GM19043 (cell line): ENCODE measurements around the gene KRTAP5-8.
"Not testable (repeated sequence)": the region's sequence is repeated elsewhere in the genome, so short reads cannot be mapped to it uniquely, and the experiment has no call there.

ENCODE experiments used
- ATAC-seq: cut with Tn5 transposase; IDR thresholded peaks from one replicate; pipeline ENCODE4 v1.9.1; 2021; ENCODE audit warnings: low read depth; ENCODE audit not compliant: unreplicated experiment

The KRTAP5-8 gene

DNA sequence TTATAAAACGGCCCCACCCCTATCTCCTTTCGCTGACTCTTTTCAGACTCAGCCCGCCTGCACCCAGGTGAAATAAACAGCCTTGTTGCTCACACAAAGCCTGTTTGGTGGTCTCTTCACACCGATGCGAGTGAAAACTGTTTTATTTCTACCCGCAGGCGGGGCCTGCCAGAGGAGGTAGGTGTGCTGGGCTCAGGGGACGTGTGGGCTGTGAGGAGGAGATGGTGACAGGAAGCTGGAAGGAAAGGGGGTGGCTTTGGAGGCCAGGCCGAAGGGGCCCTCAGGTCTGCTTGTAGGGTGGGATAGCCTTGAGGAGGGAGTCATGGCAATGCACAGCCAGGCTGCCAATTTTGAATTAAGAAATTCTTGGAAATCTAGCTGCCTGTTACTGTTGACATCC is 32.0 kb upstream of the KRTAP5-8 start:
- ATAC-seq: no peak

- ATAC-seq: no peak
These were observed 30.7 kb upstream of the KRTAP5-8 start for GRCh38 chr11:71507102-71507501.

DNA sequence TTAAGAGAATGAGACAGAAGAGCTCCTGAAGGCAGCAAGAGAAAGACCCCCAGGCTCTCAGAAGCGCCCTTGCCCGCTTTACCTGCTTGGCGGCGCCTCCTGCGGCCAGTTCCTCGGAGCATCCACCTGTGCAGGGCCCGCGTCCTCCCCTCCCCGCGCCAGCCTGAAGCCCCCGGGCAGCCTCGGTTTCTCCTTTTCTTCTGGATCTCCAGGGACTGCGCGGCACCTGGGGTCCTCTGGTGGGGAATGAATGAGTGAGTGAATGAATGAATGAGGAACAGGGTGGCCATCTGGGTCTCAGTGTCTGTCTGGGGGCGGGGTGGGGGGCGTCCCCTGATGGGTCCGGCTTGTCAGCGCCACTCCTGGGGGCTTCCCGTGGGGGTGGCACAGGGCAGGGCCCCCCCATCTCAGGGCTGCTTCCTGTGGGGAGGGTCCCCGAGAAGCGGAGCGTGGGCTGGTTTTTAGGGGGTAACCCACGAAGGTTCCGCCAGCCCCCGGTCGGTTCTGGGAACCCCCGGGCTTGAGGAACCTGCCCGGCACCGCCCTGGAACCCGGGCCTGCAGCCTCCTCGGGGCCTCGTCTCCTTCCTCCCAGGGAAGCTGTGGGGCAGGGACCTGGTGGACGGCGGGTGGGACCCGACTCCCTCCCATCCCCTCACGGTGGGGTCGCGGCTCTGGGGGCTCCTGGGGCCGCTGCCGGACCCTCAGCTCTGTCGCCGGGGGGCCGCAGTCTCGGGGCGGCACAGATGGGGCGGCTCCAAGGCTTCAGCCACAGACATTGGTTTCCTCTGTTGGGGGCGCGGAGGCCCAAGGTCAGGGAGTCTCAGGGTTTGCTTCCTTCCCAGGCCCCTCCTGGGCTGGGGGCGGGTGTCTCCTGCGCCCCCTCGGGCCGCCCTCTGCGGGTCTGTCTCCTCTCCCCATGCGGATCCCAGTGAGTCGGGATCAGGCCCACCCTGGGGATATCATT is 19.0 kb upstream of the KRTAP5-8 start:
- ATAC-seq: no peak

GRCh38 chr11:71519546-71519945 is 18.3 kb upstream of the KRTAP5-8 start:
- ATAC-seq: no peak

GRCh38 chr11:71525188-71525937 is 12.5 kb upstream of the KRTAP5-8 start:
- no peak for ATAC-seq

GRCh38 chr11:71525938-71526495 is 11.8 kb upstream of the KRTAP5-8 start:
- no peak for ATAC-seq

- ATAC-seq: not testable (repeated sequence)
These were observed 10.8 kb upstream of the KRTAP5-8 start, which contains the start of gene KRTAP5-7 for GRCh38 chr11:71526796-71527575. Gene KRTAP5-7 (plus strand): TSS chr11:71527267. CDS start chr11:71527301, 34 bp downstream.

- no peak for ATAC-seq
These were observed 10.1 kb upstream of the KRTAP5-8 start for GRCh38 chr11:71527576-71528210.

DNA sequence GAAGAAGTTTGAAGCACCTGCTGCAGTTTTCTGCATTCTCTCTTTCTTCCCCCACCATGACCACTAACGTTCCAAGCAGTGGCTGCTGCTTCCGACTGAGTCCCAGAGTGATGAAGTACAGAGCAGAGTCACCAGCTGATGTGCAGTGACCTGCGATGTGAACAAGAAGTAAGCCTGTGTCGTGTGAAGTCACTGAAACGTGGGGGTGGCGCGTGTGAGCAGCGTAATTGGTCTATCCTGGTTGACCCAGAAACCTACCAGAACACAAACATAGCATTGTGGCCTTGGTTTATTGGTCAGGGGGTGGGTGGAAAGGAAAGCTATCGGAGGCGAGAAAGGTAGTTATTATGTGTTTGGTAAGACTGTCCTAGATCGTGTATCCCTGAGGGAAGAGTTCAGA is 7.2 kb upstream of the KRTAP5-8 start:
- no peak for ATAC-seq

- ATAC-seq: no peak
These were observed 5.7 kb upstream of the KRTAP5-8 start for GRCh38 chr11:71532036-71532610.

- ATAC-seq: not testable (repeated sequence)
These were observed 2.9 kb upstream of the KRTAP5-8 start for GRCh38 chr11:71534711-71535608.

GRCh38 chr11:71535825-71536224 is 2.0 kb upstream of the KRTAP5-8 start:
- no peak for ATAC-seq

- ATAC-seq: no peak
These were observed 288 bp upstream of the KRTAP5-8 start for GRCh38 chr11:71537537-71537936.

GRCh38 chr11:71538666-71538990 is 803 bp downstream of the KRTAP5-8 start:
- no peak for ATAC-seq

DNA sequence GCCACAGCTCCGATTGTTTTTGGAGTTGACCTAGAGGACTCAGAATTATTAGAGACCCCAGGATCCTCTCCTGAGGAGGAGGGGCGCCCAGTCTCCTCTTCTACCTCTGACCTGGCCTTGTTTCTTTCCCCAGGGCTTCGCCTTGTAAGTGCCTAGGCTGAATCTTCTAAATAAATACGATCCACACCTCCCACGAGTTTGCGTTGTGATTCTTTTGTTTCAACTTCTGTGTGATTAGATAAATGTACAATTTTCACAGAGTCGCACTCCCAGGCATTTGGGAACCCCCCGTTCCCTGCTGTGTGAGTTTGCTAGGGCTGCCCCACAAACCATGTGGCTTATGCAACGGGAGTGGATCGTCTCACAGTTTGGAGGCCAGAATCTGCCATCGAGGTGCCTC is 1.2 kb downstream of the KRTAP5-8 start:
- ATAC-seq: no peak

- ATAC-seq: not testable (repeated sequence)
These were observed 2.1 kb downstream of the KRTAP5-8 start for GRCh38 chr11:71539971-71540370.

DNA sequence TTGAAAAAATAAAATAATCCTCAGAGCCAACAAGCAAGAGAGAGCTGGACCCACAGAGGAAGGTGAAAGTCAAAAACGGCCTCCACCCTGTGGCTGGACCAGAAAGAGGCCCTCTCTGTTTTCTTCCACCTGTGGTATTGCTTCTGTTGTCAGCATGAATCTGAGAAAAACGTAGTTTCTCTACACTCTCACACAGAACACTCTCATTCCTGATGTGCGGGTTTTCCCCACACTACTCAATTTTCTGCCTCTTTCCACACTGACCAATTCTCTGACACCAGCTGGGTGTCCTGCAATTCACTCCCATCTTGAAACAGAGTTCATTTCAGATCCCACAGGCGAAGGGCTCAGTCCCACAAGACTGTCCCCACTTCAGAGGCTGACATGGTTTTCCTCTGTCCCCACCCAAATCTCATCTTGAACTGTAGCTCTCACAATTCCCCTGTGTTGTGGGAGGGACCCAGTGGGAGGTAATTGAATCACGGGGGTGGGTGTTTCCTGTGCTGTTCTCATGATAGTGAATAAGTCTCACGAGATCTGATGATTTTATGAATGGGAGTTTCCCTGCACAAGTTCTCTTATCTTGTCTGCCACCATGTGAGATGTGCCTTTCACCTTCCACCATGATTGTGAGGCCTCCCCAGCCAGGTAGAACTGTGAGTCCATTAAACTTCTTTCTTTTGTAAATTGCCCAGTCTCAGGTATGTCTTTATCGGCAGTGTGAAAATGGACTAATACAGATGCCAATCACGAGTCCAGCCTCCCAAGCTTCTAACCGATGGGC is 2.9 kb downstream of the KRTAP5-8 start:
- not testable (repeated sequence) for ATAC-seq

- no peak for ATAC-seq
These were observed 4.6 kb downstream of the KRTAP5-8 start for GRCh38 chr11:71542382-71542781.
